Esophagus (tissue), 2 donors: Measurements from ENCODE around the gene MAGEA9. TPM values are rescaled to one million over a fixed set of nuclear protein-coding genes. Genes with fewer than 3 reads are reported as not detected.

ENCODE experiments used
- H3K27ac ChIP-seq, 2 donors: one replicate each; pipeline ENCODE4 v1.5.1; 2013; ENCODE audit warnings: low read depth in 2 of 2, mild to moderate bottlenecking in 2 of 2, inconsistent platforms in 1 of 2, low read length in 1 of 2, moderate library complexity in 1 of 2
- H3K27me3 ChIP-seq, 2 donors: one replicate each; pipeline ENCODE4 v1.6.1; 2013; ENCODE audit warnings: low read length in 2 of 2, control low read depth in 1 of 2, mild to moderate bottlenecking in 1 of 2; ENCODE audit not compliant: insufficient read depth in 2 of 2, control insufficient read depth in 1 of 2
- H3K36me3 ChIP-seq, 2 donors: one replicate each; pipeline ENCODE4 v1.6.1; 2013; ENCODE audit warnings: low read length in 1 of 2; ENCODE audit not compliant: control insufficient read depth in 2 of 2, insufficient read depth in 2 of 2
- H3K4me1 ChIP-seq, 2 donors: one replicate each; pipeline ENCODE4 v1.6.1; 2013; ENCODE audit warnings: low read length in 1 of 2; ENCODE audit not compliant: control insufficient read depth in 2 of 2, insufficient read depth in 2 of 2
- H3K4me3 ChIP-seq, 2 donors: one replicate each; pipeline ENCODE4 v1.5.1; 2013; ENCODE audit warnings: low read length in 2 of 2, mild to moderate bottlenecking in 2 of 2, low read depth in 1 of 2, moderate library complexity in 1 of 2
- H3K9me3 ChIP-seq, 2 donors: one replicate each; pipeline ENCODE4 v1.6.1; 2013; ENCODE audit warnings: mild to moderate bottlenecking in 2 of 2, low read depth in 1 of 2, low read length in 1 of 2, moderate library complexity in 1 of 2; ENCODE audit not compliant: control insufficient read depth in 2 of 2, insufficient read depth in 1 of 2
- polyA plus RNA-seq, 2 donors: library from polyadenylated mRNA; stranded (reverse); fragments of 200-250 nt; gene quantifications; one replicate each; pipeline ENCODE4 v1.2.3, GENCODE V29; 2013
- donor health status: healthy with polysubstance abuse.
- donor health status: Bipolar disorder and iron deficiency.

MAGEA9 gene
- polyA plus RNA-seq, 2 donors, result not detected

DNA sequence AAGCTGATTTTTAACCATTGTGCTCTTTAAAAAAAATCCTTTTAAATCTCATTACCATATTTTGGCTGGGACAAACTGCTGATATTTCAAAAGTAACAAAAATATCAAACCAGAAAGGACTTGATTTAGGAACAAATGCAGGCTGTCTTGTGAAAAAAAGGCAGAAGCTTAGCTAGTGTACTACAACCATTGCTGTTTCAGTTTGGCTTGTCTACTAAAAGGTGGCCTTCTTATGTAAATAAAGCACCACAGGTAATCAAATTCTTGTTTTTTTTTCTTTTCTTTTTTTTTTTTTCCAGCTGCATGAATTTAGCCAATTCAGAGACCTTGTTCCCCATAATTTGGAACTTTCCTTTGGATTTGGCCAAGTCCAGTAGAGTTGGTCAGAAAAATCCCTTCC lies 55.4 kb downstream of the MAGEA9 start:
- Histone ChIP-seq H3K36me3 (no peaks in the 10 kb centered on the region), H3K4me1 (peaks cover 0 to 2% of the 10 kb centered on the region in 2 donors), H3K9me3 (no peaks in the 10 kb centered on the region), H3K4me3 (no peak overlapping the region), H3K27ac (no peak overlapping the region), H3K27me3 (no peaks in the 10 kb centered on the region)

Other genes starting within 250 kb of the MAGEA9 start
- gene EOLA1, start 240.9 kb upstream of the MAGEA9 start, polyA plus RNA-seq, result 10 to 100 TPM; 11.1 to 13.0 TPM
- gene HSFX3, start 232.0 kb upstream of the MAGEA9 start, polyA plus RNA-seq, result not detected
- gene MAGEA9B, start 194.5 kb upstream of the MAGEA9 start, polyA plus RNA-seq, result not detected
- under 1 TPM; 0.21 to 0.26 TPM for gene HSFX2, start 186.6 kb upstream of the MAGEA9 start, polyA plus RNA-seq
- gene TMEM185A, start 150.1 kb upstream of the MAGEA9 start, polyA plus RNA-seq, result 10 to 100 TPM; 10.9 to 11.1 TPM
- gene MAGEA11, start 69.9 kb upstream of the MAGEA9 start, polyA plus RNA-seq, result under 1 TPM; 0.04 to 0.18 TPM
- gene HSFX1, start 7.9 kb upstream of the MAGEA9 start, polyA plus RNA-seq, result 1 to 10 TPM in 1 of 2 donors, under 1 TPM in 1; 0.51 to 1.4 TPM
- gene MAGEA8, start 99.3 kb downstream of the MAGEA9 start, polyA plus RNA-seq, result not detected
- not detected for gene HSFX4, start 147.6 kb downstream of the MAGEA9 start, polyA plus RNA-seq
- 10 to 100 TPM; 13.9 to 23.1 TPM for gene EOLA2, start 156.6 kb downstream of the MAGEA9 start, polyA plus RNA-seq